Endothelial cell of umbilical vein (primary cell): ENCODE results near the gene OR51L1. TPM values are rescaled to one million over a fixed set of nuclear protein-coding genes. Genes with fewer than 3 reads are reported as not detected.

Experiments used
- BruUV-seq: library from RNA; stranded (reverse); fragments of 400-500 nt; replicated peaks from 2 replicates; lab custom pipeline; 2021; lab: Mats Ljungman, UMichigan
- CTCF ChIA-PET: fragments of 300-600, 350-600 bp; sonication (Branson Sonifier 250); formaldehyde crosslinking; loops from one replicate; lab custom pipeline; 2021; ENCODE audit warnings: antibody characterized with exemption, inconsistent platforms; lab: Charles Lee
- POLR2A ChIA-PET: fragments of 300-600, 350-600 bp; sonication (Branson Sonifier 250); formaldehyde crosslinking; loops from one replicate; lab custom pipeline; 2021; ENCODE audit warnings: antibody characterized with exemption, inconsistent platforms; lab: Charles Lee
- DNase-seq: peaks from one replicate; pipeline ENCODE4 v3.0.0-alpha.2; 2011; ENCODE audit warnings: low read depth, low spot score
- FAIRE-seq: peaks from 2 replicates; lab custom pipeline; 2011; peaks lifted over from hg19 to GRCh38; lab: Jason Lieb, UNC
- H2AFZ ChIP-seq: 2 replicates; pipeline ENCODE4 v1.6.0; 2012; ENCODE audit warnings: low read depth, low read length, control low read depth, inconsistent platforms
- H3K27ac ChIP-seq: 2 replicates; pipeline ENCODE4 v1.5.1; 2011; ENCODE audit warnings: low read depth, mild to moderate bottlenecking, control low read depth, low read length, moderate library complexity; ENCODE audit not compliant: insufficient read depth
- H3K27me3 ChIP-seq, 2 experiments: 2 replicates each; pipeline versions ENCODE4 v1.6.0 to v1.6.1; 2011; ENCODE audit warnings: low read length in 2 of 2, mixed read lengths in 1 of 2; ENCODE audit not compliant: control insufficient read depth in 2 of 2, insufficient read depth in 2 of 2
- H3K36me3 ChIP-seq, 2 experiments: 2 replicates in 1 of 2; 3 replicates in 1 of 2; pipeline ENCODE4 v1.5.1; 2011; ENCODE audit warnings: low read length in 2 of 2, mild to moderate bottlenecking in 1 of 2, moderate library complexity in 1 of 2; ENCODE audit not compliant: control insufficient read depth in 2 of 2, insufficient read depth in 2 of 2; ENCODE audit errors: extremely low read depth in 1 of 2
- H3K4me1 ChIP-seq: 3 replicates; pipeline ENCODE4 v1.5.1; 2011; ENCODE audit warnings: mild to moderate bottlenecking, low read length; ENCODE audit not compliant: control insufficient read depth, insufficient read depth; ENCODE audit errors: extremely low read depth
- H3K4me2 ChIP-seq: 2 replicates; pipeline ENCODE4 v1.6.1; 2011; ENCODE audit warnings: low read length, control low read depth, mixed read lengths; ENCODE audit not compliant: insufficient read depth
- H3K4me3 ChIP-seq, 3 experiments: fragments of 200-600 bp in 1 of 3; sonication (generic), shearing (Covaris generic) in 1 of 3; replicated peaks in 1 of 3; 2 replicates each; pipeline ENCODE4 v1.5.1; 2011 to 2016; ENCODE audit warnings: control low read depth in 3 of 3, low read length in 3 of 3, mild to moderate bottlenecking in 2 of 3, inconsistent platforms in 1 of 3, low read depth in 1 of 3, moderate library complexity in 1 of 3; ENCODE audit not compliant: insufficient read depth in 1 of 3
- H3K79me2 ChIP-seq: 2 replicates; pipeline ENCODE4 v1.6.0; 2012; ENCODE audit warnings: low read length, inconsistent platforms; ENCODE audit not compliant: control insufficient read depth, insufficient read depth
- H3K9ac ChIP-seq: replicated peaks from 2 replicates; pipeline ENCODE3; 2011; ENCODE audit warnings: low read length, control low read depth; ENCODE audit not compliant: insufficient read depth; ENCODE audit errors: extremely low read depth
- H3K9me1 ChIP-seq: replicated peaks from 3 replicates; pipeline ENCODE4 v1.6.0; 2011; ENCODE audit warnings: mild to moderate bottlenecking, low read length; ENCODE audit not compliant: control insufficient read depth, insufficient read depth; ENCODE audit errors: extremely low read depth
- H3K9me3 ChIP-seq: replicated peaks from 2 replicates; pipeline ENCODE4 v1.5.1; 2012; ENCODE audit warnings: low read length, inconsistent platforms; ENCODE audit not compliant: control insufficient read depth, insufficient read depth
- H4K20me1 ChIP-seq: replicated peaks from 2 replicates; pipeline ENCODE3; 2011; ENCODE audit warnings: mild to moderate bottlenecking, low read length; ENCODE audit not compliant: control insufficient read depth, insufficient read depth; ENCODE audit errors: extremely low read depth
- CTCF ChIP-seq, 2 donors: IDR thresholded peaks; 1 replicate in 1 of 2; 2 replicates in 1 of 2; pipeline ENCODE4 v1.5.1; 2011; ENCODE audit warnings: low read length in 2 of 2, mild to moderate bottlenecking in 2 of 2, moderate library complexity in 2 of 2, control low read depth in 1 of 2, inconsistent platforms in 1 of 2, low read depth in 1 of 2; ENCODE audit not compliant: insufficient read depth in 1 of 2; ENCODE audit errors: extremely low read depth in 1 of 2
- EZH2 ChIP-seq: IDR thresholded peaks from 2 replicates; pipeline ENCODE4 v1.6.1; 2012; ENCODE audit warnings: borderline replicate concordance, low read depth, mild to moderate bottlenecking, moderate library complexity, low read length, inconsistent platforms; ENCODE audit not compliant: severe bottlenecking
- FOS ChIP-seq: IDR thresholded peaks from 2 replicates; pipeline ENCODE4 v1.6.1; 2011; ENCODE audit warnings: mild to moderate bottlenecking, low read length, moderate library complexity, borderline replicate concordance; ENCODE audit not compliant: insufficient read depth
- GATA2 ChIP-seq: IDR thresholded peaks from 2 replicates; pipeline ENCODE4 v1.7.0; 2011; ENCODE audit warnings: low read depth, mild to moderate bottlenecking, moderate library complexity, mixed read lengths, low read length; ENCODE audit not compliant: insufficient read length, insufficient read depth
- JUN ChIP-seq: IDR thresholded peaks from 2 replicates; pipeline ENCODE4 v1.6.1; 2011; ENCODE audit warnings: borderline replicate concordance, low read depth; ENCODE audit not compliant: insufficient read length, insufficient read depth
- MAX ChIP-seq: IDR thresholded peaks from 2 replicates; pipeline ENCODE4 v1.6.1; 2011; ENCODE audit not compliant: insufficient read depth, insufficient read length
- MYC ChIP-seq: IDR thresholded peaks from one replicate; pipeline ENCODE4 v1.6.1; 2011; ENCODE audit warnings: mild to moderate bottlenecking, low read depth, low read length
- POLR2A ChIP-seq: IDR thresholded peaks from 2 replicates; pipeline ENCODE4 v1.6.1; 2012; ENCODE audit warnings: low read depth, mild to moderate bottlenecking, control low read depth, low read length
- POLR2AphosphoS5 ChIP-seq: IDR thresholded peaks from 2 replicates; pipeline ENCODE4 v1.6.1; 2012; ENCODE audit warnings: low read depth, mild to moderate bottlenecking, control low read depth, low read length, moderate library complexity; ENCODE audit not compliant: insufficient read depth
- dilution Hi-C: fragments of 300-500 bp; cut with MboI; formaldehyde crosslinking; loops from one replicate; pipeline ENCODE4 v1.15.0; 2019; ENCODE audit warnings: low sequenced_read_pairs; ENCODE audit not compliant: extremely low pct_ligation_motif_present
- intact Hi-C: fragments of 100-400 bp; cut with micrococcal nuclease; formaldehyde crosslinking; loops from one replicate; pipeline ENCODE4 v1.10.0; 2022
- polyA plus RNA-seq, 4 experiments: library from polyadenylated mRNA; depleted of rRNA in 3 of 4; stranded (reverse) in 3 of 4; unstranded in 1 of 4; fragments of >200 nt; gene quantifications; 2 replicates each; pipeline versions ENCODE4 v1.2.1 to v1.2.3, GENCODE V29; 2011 to 2012; ENCODE audit warnings: missing spikeins in 1 of 4
- total RNA-seq: library from RNA; stranded (reverse); gene quantifications from 2 replicates; pipeline ENCODE4 v1.2.3, GENCODE V29; 2021

The OR51L1 gene
- total and polyA plus RNA-seq, 2 donors (not counting 3 experiments of a cell fraction or from before 2014, with no cell fraction given) = not detected

GRCh38 chr11:4982678-4983077, 12.0 kb upstream of the OR51L1 start:
- CTCF ChIA-PET = no interaction called here
- H3K4me2 ChIP-seq = no peak overlapping the region
- H3K27me3 ChIP-seq = no peaks in the 10 kb centered on the region
- H3K79me2 ChIP-seq = no peaks in the 10 kb centered on the region
- no TSS peak for BruUV-seq
- H3K9me1 ChIP-seq = no peaks in the 10 kb centered on the region
- H3K27ac ChIP-seq = no peak overlapping the region
- POLR2A ChIA-PET = no interaction called here
- H3K4me1 ChIP-seq = no peaks in the 10 kb centered on the region
- no peaks in the 10 kb centered on the region for H3K36me3 ChIP-seq
- no peaks in the 10 kb centered on the region for H4K20me1 ChIP-seq
- TF ChIP-seq MYC (no peak), CTCF (IDR thresholded peaks at IDR 0.05; ENCODE audit: extremely low read depth in 1 of 2, insufficient read depth in 1 of 2, low read depth in 1 of 2, low read length in 2 of 2) (no peak), MAX (no peak), EZH2 (no peak), POLR2AphosphoS5 (no peak), FOS (no peak), JUN (no peak), GATA2 (no peak), POLR2A (no peak)
- H3K9me3 ChIP-seq = no peaks in the 10 kb centered on the region
- no peak for FAIRE-seq
- H2AFZ ChIP-seq = no peak overlapping the region
- dilution Hi-C loops (no loop called here), intact Hi-C loops (no loop called here)
- H3K9ac ChIP-seq = no peak overlapping the region
- no peak overlapping the region for H3K4me3 ChIP-seq
- DNase-seq = no peak
